Non-pigmented ciliary epithelial cell (primary cell): ENCODE data around the gene IPO9.

Experiments used
- DNase-seq: peaks from one replicate; pipeline ENCODE4 v3.0.0-alpha.2; 2010; ENCODE audit warnings: low read depth

Gene IPO9

GRCh38 chr1:201905234-201905890, 76.4 kb downstream of the IPO9 start:
- no peak for DNase-seq

GRCh38 chr1:201906336-201906735, 77.4 kb downstream of the IPO9 start:
- DNase-seq = no peak

GRCh38 chr1:201907621-201908020, 78.7 kb downstream of the IPO9 start:
- no peak for DNase-seq

GRCh38 chr1:201911826-201912571, 83.0 kb downstream of the IPO9 start:
- DNase-seq = no peak

- no peak for DNase-seq
Observed at GRCh38 chr1:201912832-201913231, 83.9 kb downstream of the IPO9 start.

GRCh38 chr1:201914456-201915235, 85.7 kb downstream of the IPO9 start:
- DNase-seq = no peak

- DNase-seq = peak; percentile 66
Observed at GRCh38 chr1:201916649-201917249, 87.8 kb downstream of the IPO9 start.

GRCh38 chr1:201917362-201918033, 88.5 kb downstream of the IPO9 start:
- DNase-seq = peak; percentile 63

GRCh38 chr1:201918343-201918742, 89.4 kb downstream of the IPO9 start:
- no peak for DNase-seq

- DNase-seq = no peak
Observed at GRCh38 chr1:201921952-201922558, 93.1 kb downstream of the IPO9 start.

- no peak for DNase-seq
Observed at GRCh38 chr1:201925301-201925567, 96.3 kb downstream of the IPO9 start.

- no peak for DNase-seq
Observed at GRCh38 chr1:201925981-201926645, 97.2 kb downstream of the IPO9 start.

- no peak for DNase-seq
Observed at GRCh38 chr1:201928266-201928665, 99.3 kb downstream of the IPO9 start.

GRCh38 chr1:201930137-201930536, 101.2 kb downstream of the IPO9 start:
- DNase-seq = no peak

- no peak for DNase-seq
Observed at GRCh38 chr1:201930803-201931202, 101.8 kb downstream of the IPO9 start.
